22Rv1 (cell line): Measurements from ENCODE around the gene MTA1.

Experiments
- H3K27ac ChIP-seq: fragments of 450-650 bp; 2 replicates; pipeline ENCODE4 v1.5.1; 2017
- CTCF ChIP-seq: fragments of 450-650 bp; IDR thresholded peaks from 2 replicates; pipeline ENCODE4 v1.5.1; 2017; ENCODE audit warnings: mild to moderate bottlenecking
- ZFX ChIP-seq: fragments of 450-650 bp; IDR thresholded peaks from 2 replicates; pipeline ENCODE4 v1.6.1; 2017; ENCODE audit warnings: antibody characterized with exemption, borderline replicate concordance

MTA1 gene

GRCh38 chr14:105378873-105379685 is 40.5 kb upstream of the MTA1 start:
- TF ChIP-seq ZFX (no peak), CTCF (no peak)
- no peak overlapping the region for H3K27ac ChIP-seq

- TF ChIP-seq ZFX (no peak), CTCF (no peak)
- no peak overlapping the region for H3K27ac ChIP-seq
Measured at GRCh38 chr14:105379946-105380345, 39.7 kb upstream of the MTA1 start.

GRCh38 chr14:105380756-105381155 is 38.9 kb upstream of the MTA1 start:
- TF ChIP-seq ZFX (no peak), CTCF (no peak)
- no peak overlapping the region for H3K27ac ChIP-seq

- H3K27ac ChIP-seq, result no peak overlapping the region
- TF ChIP-seq CTCF, result no peak
- no peak for TF ChIP-seq ZFX
Measured at GRCh38 chr14:105381446-105382342, 37.9 kb upstream of the MTA1 start.

- H3K27ac ChIP-seq, result no peak overlapping the region
- TF ChIP-seq CTCF (no peak), ZFX (no peak)
Measured at GRCh38 chr14:105382343-105383082, 37.1 kb upstream of the MTA1 start.

GRCh38 chr14:105383083-105383730 is 36.4 kb upstream of the MTA1 start:
- no peak overlapping the region for H3K27ac ChIP-seq
- no peak for TF ChIP-seq ZFX
- TF ChIP-seq CTCF, result no peak
